Midbrain (tissue), 1 donor: ENCODE measurements around the gene SOX6.

Experiments used
- DNase-seq: peaks from one replicate; lab custom pipeline; 2025; lab: John Stamatoyannopoulos, UW

The SOX6 gene

GRCh38 chr11:16276251-16276650 is 80.1 kb downstream of the SOX6 start:
- DNase-seq, result no peak

GRCh38 chr11:16271258-16271657 is 85.1 kb downstream of the SOX6 start:
- no peak for DNase-seq

GRCh38 chr11:16266021-16266420 is 90.3 kb downstream of the SOX6 start:
- DNase-seq, result no peak

GRCh38 chr11:16265022-16265421 is 91.3 kb downstream of the SOX6 start:
- DNase-seq, result no peak

- DNase-seq, result no peak
Measured at GRCh38 chr11:16262645-16262955, 93.7 kb downstream of the SOX6 start.

- DNase-seq, result no peak
Measured at GRCh38 chr11:16261836-16262644, 94.3 kb downstream of the SOX6 start.

GRCh38 chr11:16252373-16252772 is 104.0 kb downstream of the SOX6 start:
- DNase-seq, result no peak

GRCh38 chr11:16248248-16248647 is 108.1 kb downstream of the SOX6 start:
- DNase-seq, result no peak

- DNase-seq, result no peak
Measured at GRCh38 chr11:16242806-16243205, 113.5 kb downstream of the SOX6 start.

GRCh38 chr11:16240687-16241086 is 115.7 kb downstream of the SOX6 start:
- DNase-seq, result no peak

- peak; percentile 10 for DNase-seq
Measured at GRCh38 chr11:16239141-16240105, 116.9 kb downstream of the SOX6 start.

- DNase-seq, result no peak
Measured at GRCh38 chr11:16226245-16226644, 130.1 kb downstream of the SOX6 start.

GRCh38 chr11:16225623-16226022 is 130.7 kb downstream of the SOX6 start:
- DNase-seq, result no peak

GRCh38 chr11:16223558-16223957 is 132.8 kb downstream of the SOX6 start:
- no peak for DNase-seq

GRCh38 chr11:16217631-16218030 is 138.7 kb downstream of the SOX6 start:
- DNase-seq, result no peak

GRCh38 chr11:16216831-16217230 is 139.5 kb downstream of the SOX6 start:
- no peak for DNase-seq

- no peak for DNase-seq
Measured at GRCh38 chr11:16215352-16215751, 141.0 kb downstream of the SOX6 start.

GRCh38 chr11:16211407-16211806 is 144.9 kb downstream of the SOX6 start:
- no peak for DNase-seq

- no peak for DNase-seq
Measured at GRCh38 chr11:16204261-16204660, 152.1 kb downstream of the SOX6 start.

GRCh38 chr11:16195651-16196050 is 160.7 kb downstream of the SOX6 start:
- no peak for DNase-seq

GRCh38 chr11:16194566-16194965 is 161.8 kb downstream of the SOX6 start:
- DNase-seq, result peak; percentile 51

- DNase-seq, result peak; percentile 59
Measured at GRCh38 chr11:16193897-16194381, 162.4 kb downstream of the SOX6 start.

- DNase-seq, result no peak
Measured at GRCh38 chr11:16191868-16192240, 164.5 kb downstream of the SOX6 start.
